ENCODE results near the gene IL37.
"Not testable (repeated sequence)": the region's sequence is repeated elsewhere in the genome, so short reads cannot be mapped to it uniquely, and the experiment has no call there.

Gene IL37

GRCh38 chr2:112921982-112922381, 11.0 kb downstream of the IL37 start:
- DNase-seq (ENCODE audit: low read depth in 1 of 2, low spot score in 1 of 2) = no peak

DNA sequence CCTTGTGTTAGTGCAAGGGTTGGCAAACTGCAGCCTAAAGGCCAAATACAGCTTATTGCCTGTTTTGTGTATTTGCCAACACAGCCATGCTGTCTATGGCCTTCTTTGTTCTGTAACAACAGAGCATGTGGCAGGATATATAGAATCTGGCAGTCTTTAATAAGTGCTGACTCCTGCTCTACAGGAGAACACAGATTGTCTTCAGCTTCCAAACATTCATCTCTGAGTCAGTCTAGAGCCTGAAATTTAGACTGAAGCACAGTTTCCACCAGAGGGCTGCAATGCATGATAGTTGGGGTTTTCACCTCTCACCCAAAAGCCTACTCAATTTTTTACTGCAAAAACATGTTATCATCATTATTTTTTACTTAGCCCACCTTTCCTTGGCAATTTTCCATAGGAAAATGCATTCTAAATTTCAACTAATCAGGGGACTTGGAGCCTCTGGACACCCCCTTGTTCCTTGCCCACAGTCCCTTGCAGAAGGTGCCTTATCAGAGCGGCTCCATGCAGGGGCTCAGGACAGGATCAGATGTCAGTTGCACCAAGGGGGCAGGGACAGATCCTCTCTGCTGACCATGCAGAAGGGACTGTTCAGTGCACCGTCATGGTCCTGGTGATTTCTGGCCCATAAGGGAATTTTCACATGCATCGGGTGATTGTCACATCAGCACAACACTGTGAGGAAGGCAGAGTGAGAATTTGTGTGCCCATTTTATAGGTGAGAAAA, 12.4 kb downstream of the IL37 start:
- DNase-seq (ENCODE audit: low read depth in 1 of 2, low spot score in 1 of 2) = no peak

- no peak for DNase-seq (ENCODE audit: low read depth in 1 of 2, low spot score in 1 of 2)
These were observed 13.0 kb downstream of the IL37 start for GRCh38 chr2:112923967-112924338.

GRCh38 chr2:112924360-112924759, 13.4 kb downstream of the IL37 start:
- DNase-seq (ENCODE audit: low read depth in 1 of 2, low spot score in 1 of 2) = no peak

DNA sequence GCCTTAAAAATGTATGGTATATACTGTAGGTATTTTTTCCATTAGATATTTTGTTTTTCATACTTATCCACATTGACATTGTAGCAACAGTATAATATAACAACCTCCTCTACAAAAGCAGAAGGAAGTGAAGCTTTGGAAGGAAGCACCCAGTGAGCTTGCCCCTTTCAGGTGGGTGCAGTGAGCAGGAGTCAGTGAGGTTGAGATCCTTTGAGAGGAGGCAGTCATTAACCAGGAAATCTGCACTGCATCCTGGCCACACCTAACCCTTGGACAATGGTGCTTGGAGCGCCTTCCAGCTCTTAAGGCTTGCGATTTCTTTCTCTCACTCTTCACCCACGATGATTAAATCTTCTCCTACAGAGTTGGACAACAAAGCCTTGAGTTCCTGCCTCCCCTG, 13.9 kb downstream of the IL37 start:
- DNase-seq (ENCODE audit: low read depth in 1 of 2, low spot score in 1 of 2) = no peak

GRCh38 chr2:112926707-112927106, 15.7 kb downstream of the IL37 start:
- DNase-seq (ENCODE audit: low read depth in 1 of 2, low spot score in 1 of 2) = no peak

DNA sequence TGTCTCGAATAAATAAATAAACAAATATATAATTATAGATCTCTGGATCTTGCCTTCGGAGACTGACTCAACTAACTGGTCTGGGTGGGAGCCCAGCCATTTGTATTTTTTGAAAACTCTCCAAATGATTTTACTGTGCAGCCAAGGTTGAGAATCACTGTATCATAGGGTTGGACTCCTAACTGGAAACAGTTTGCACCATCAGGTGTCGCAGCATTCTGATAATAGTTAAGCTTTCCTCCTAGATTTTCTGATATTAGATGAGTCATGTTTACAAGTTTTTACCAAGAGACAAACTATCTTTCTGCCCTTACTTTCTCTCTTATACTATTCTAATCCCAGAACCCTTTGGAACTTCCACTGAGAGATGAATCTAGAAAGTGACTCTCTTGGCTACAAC, 16.8 kb downstream of the IL37 start:
- DNase-seq (ENCODE audit: low read depth in 1 of 2, low spot score in 1 of 2) = no peak

DNA sequence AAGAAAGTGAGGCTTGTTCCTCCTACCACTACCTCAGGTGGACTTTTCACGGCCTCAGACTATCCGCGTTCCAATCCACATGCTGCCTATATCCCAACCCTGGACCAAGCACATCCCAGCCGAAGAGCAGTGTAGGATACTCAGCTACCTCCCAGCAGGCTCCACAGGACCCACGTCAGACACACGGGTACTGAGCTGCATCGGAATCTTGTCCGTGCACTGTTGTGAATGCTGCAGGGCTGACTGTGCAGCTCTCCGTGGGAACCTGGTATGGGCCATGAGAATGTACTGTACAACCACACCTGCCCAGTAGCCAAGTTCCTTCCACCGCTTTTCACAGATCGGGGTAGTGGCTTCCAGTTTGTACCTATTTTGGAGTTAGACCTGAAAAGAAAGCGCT, 22.3 kb downstream of the IL37 start:
- no peak for DNase-seq (ENCODE audit: low read depth in 1 of 2, low spot score in 1 of 2)

DNA sequence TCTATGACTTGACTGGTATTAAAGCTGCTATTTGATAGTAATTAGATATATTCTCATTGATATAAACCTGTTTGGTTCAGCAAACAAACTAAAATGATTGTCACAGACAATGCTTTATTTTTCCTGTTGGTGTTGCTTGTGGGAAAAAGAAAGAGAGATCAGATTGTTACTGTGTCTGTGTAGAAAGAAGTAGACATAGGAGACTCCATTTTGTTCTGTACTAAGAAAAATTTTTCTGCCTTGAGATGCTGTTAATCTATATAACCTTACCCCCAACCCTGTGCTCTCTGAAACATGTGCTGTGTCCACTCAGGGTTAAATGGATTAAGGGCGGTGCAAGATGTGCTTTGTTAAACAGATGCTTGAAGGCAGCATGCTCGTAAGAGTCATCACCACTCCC, 23.2 kb downstream of the IL37 start:
- DNase-seq (ENCODE audit: low read depth in 1 of 2, low spot score in 1 of 2) = not testable (repeated sequence)

- DNase-seq (ENCODE audit: low read depth in 1 of 2, low spot score in 1 of 2) = no peak
These were observed 25.9 kb downstream of the IL37 start for GRCh38 chr2:112936927-112937232.

- no peak for DNase-seq (ENCODE audit: low read depth in 1 of 2, low spot score in 1 of 2)
These were observed 27.9 kb downstream of the IL37 start for GRCh38 chr2:112938904-112939303.

DNA sequence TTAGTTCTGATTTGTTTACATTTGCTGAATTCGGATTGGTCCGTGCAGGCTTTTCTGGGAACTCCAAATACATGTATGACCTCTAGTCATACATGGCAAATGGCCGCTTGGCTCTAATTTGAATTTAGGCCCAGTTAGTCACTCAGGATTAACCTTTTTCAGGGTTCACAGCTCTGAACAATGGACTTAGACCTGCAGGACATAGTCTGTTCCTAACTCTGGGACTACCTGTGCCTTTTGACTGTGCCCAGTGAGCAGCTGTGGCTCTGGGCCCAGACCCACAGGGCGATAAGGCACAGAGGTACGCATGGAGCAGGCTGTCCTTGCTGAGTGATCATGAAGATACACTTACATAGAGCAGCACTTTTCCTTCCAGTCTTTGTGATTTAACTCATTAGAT, 28.5 kb downstream of the IL37 start:
- no peak for DNase-seq (ENCODE audit: low read depth in 1 of 2, low spot score in 1 of 2)

DNA sequence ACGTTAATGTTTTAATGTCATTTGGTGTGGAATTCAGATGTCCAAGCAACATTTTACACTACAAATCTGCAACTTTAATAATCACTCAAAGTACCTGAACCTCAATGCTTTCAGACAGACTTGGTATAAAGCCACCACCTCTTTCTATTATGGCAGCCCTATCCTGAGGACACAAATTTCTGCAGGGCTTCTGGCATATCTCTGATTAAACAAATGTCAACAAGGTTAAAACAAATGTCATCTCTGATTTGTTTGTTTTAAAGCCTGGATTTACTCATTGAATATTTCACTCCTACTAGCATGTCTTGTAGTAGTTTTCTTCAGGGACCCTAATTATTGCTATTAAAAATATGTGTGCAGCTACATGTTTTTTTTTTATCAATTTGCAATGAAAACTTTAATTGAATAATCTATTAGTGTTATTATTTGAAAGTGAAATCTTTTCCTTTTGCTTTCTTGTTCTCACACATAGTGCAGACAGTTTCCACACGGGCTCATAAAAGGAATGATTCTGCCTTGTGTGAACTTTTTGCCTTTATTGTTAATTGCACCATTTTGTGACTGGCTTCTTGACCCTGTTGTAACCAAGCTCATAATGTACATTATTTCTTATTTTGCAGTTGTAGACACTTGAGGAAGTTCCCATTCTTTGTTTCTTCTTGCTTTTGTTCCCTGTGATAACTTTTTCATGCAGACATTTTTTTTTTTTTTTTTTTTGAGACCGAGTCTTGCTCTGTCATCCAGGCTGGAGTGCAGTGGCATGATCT, 30.1 kb downstream of the IL37 start:
- no peak for DNase-seq (ENCODE audit: low read depth in 1 of 2, low spot score in 1 of 2)

DNA sequence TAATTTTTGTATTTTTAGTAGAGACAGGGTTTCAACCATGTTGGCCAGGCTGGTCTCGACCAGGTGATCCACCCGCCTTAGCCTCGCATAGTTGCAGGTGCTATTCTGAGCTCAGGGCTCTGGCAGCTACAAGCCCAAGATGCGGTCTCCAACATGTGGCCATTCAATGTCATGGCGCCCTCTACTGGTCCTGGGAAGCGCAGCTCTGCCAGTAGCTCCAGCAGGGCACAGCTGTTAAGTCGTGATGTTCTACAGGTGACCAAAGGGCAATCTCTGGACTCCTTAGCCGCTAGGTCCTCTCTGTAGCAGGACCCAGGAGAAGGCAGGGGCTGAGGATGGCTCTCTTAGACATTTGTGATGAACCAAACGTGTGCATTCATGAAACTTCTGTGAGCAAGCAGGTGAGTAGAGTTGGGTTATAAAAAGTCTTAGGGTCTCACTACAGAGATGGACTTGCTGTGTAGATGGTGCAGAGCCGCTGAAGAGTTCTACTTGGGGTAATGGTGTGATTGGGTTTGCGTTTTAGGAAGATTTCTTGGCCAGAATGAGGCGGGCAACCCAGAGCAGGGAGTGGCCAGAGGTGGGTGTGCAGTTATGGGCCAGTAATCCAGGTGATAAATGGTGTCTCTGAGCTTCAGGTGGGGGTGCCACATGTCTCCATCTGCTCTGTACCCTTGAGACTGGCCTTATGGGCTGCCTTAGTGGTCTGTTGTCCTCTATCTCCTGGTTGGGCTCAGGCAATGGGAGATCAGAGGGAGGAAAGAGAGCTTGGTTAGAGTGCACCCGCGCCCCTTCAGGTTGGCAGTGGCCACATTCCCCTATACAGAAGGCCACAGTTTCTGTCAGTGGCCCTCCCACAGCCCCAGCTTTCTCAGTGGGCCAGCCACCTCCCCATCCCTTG, 31.0 kb downstream of the IL37 start:
- DNase-seq (ENCODE audit: low read depth in 1 of 2, low spot score in 1 of 2) = peak in 1 of 2 donors; percentile 17

- no peak for DNase-seq (ENCODE audit: low read depth in 1 of 2, low spot score in 1 of 2)
These were observed 31.7 kb downstream of the IL37 start for GRCh38 chr2:112942654-112943002.

GRCh38 chr2:112944971-112945370, 34.0 kb downstream of the IL37 start:
- DNase-seq (ENCODE audit: low read depth in 1 of 2, low spot score in 1 of 2) = no peak

DNA sequence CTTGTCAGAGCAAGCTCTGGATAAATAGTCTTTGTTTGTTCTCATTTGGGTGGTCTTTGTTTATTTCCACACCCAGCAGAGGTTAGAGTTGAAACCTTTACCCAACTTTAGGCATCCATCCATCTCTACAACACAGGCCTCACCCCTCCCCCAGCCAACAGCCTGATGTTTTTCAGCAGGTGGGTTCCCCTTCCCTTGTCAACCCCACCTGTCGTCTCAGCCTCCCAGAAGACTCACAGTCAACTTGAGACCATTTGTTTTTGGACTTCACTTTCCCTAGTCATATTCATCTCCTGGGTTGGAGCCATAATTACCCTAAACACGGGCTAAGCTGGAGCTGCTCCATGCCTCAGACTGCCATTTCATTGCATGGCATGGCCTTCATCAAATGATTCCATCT, 35.1 kb downstream of the IL37 start:
- no peak for DNase-seq (ENCODE audit: low read depth in 1 of 2, low spot score in 1 of 2)

GRCh38 chr2:112947374-112947773, 36.4 kb downstream of the IL37 start:
- no peak for DNase-seq (ENCODE audit: low read depth in 1 of 2, low spot score in 1 of 2)

GRCh38 chr2:112949456-112949855, 38.5 kb downstream of the IL37 start:
- no peak for DNase-seq (ENCODE audit: low read depth in 1 of 2, low spot score in 1 of 2)

- DNase-seq (ENCODE audit: low read depth in 1 of 2, low spot score in 1 of 2) = no peak
These were observed 43.4 kb downstream of the IL37 start for GRCh38 chr2:112954364-112954763.

- no peak for DNase-seq (ENCODE audit: low read depth in 1 of 2, low spot score in 1 of 2)
These were observed 46.5 kb downstream of the IL37 start for GRCh38 chr2:112957511-112957910.

Data from stimulated activated CD4-positive, alpha-beta T cell treated with anti-CD3 and anti-CD28 coated beads, Interleukin-15, amount 100 ng/mL, for 1 hour (primary cell).